Small intestine (tissue), 7 donors: ENCODE data around the gene SLC30A9. TPM values are rescaled to one million over a fixed set of nuclear protein-coding genes. Genes with fewer than 3 reads are reported as not detected.

Experiments
- DNase-seq, 2 donors: peaks; one replicate each; pipeline versions ENCODE4 v3.0.0 to v3.0.0-alpha.2; 2013
- FAIRE-seq: peaks from 2 replicates; lab custom pipeline; 2012; peaks lifted over from hg19 to GRCh38; lab: Jason Lieb, UNC
- H3K27ac ChIP-seq, 3 donors: one replicate each; pipeline ENCODE4 v1.5.1; 2013; ENCODE audit warnings: low read length in 2 of 3, mild to moderate bottlenecking in 2 of 3, control low read depth in 1 of 3, inconsistent platforms in 1 of 3, low read depth in 1 of 3, moderate library complexity in 1 of 3
- H3K27me3 ChIP-seq, 3 donors: one replicate each; pipeline ENCODE4 v1.6.1; 2013; ENCODE audit warnings: low read length in 3 of 3, inconsistent platforms in 1 of 3; ENCODE audit not compliant: control insufficient read depth in 3 of 3, insufficient read depth in 3 of 3
- H3K36me3 ChIP-seq, 3 donors: one replicate each; pipeline ENCODE4 v1.6.1; 2013; ENCODE audit warnings: low read length in 3 of 3, inconsistent platforms in 1 of 3, low read depth in 1 of 3, mild to moderate bottlenecking in 1 of 3, moderate library complexity in 1 of 3; ENCODE audit not compliant: control insufficient read depth in 3 of 3, insufficient read depth in 2 of 3
- H3K4me1 ChIP-seq, 3 donors: one replicate each; pipeline ENCODE4 v1.6.1; 2013; ENCODE audit warnings: low read length in 2 of 3, inconsistent platforms in 1 of 3, low read depth in 1 of 3, mild to moderate bottlenecking in 1 of 3, moderate library complexity in 1 of 3; ENCODE audit not compliant: control insufficient read depth in 3 of 3, insufficient read depth in 2 of 3
- H3K4me3 ChIP-seq, 3 donors: one replicate each; pipeline ENCODE4 v1.5.1; 2013; ENCODE audit warnings: low read length in 3 of 3, control low read depth in 1 of 3, inconsistent platforms in 1 of 3, low read depth in 1 of 3, mild to moderate bottlenecking in 1 of 3, moderate library complexity in 1 of 3
- H3K9me3 ChIP-seq, 2 donors: one replicate each; pipeline ENCODE4 v1.6.1; 2013; ENCODE audit warnings: low read depth in 1 of 2, low read length in 1 of 2; ENCODE audit not compliant: control insufficient read depth in 2 of 2, insufficient read depth in 1 of 2
- WGBS, 3 donors: extraction: QIAGEN DNeasy Blood & Tissue Kit; methylation state at CpG; one replicate each; pipeline ENCODE4 v1.1.7; 2013; 5-methylcytosine and 5-hydroxymethylcytosine counted together
- polyA plus RNA-seq, 4 donors: library from polyadenylated mRNA; stranded (reverse) in 3 of 4; unstranded in 1 of 4; fragments of 200-250 nt in 3 of 4; fragments of 120-200 nt in 1 of 4; gene quantifications; one replicate each; pipeline versions ENCODE4 v1.2.1 to v1.2.3, GENCODE V29; 2013
- donor health status: healthy with polysubstance abuse.
- donor health status: control.
- donor health status: control.
- donor health status: Bipolar disorder and iron deficiency.
- donor health status: healthy.

SLC30A9 gene
- polyA plus RNA-seq, 4 donors: 15.1 to 64.4 (median 25.7) TPM

GRCh38 chr4:41967392-41967791 lies 22.9 kb upstream of the SLC30A9 start:
- H3K4me3 ChIP-seq: no peak overlapping the region
- no peak for DNase-seq
- no peaks in the 10 kb centered on the region for H3K36me3 ChIP-seq
- no peak overlapping the region for H3K27ac ChIP-seq
- H3K9me3 ChIP-seq: peaks cover 0 to 9% of the 10 kb centered on the region in 2 donors
- WGBS, 3 donors: 84 to 96% (median 95%) methylated on average over 2 of the region's 2 CpGs
- FAIRE-seq: no peak
- no peaks in the 10 kb centered on the region for H3K27me3 ChIP-seq
- no peaks in the 10 kb centered on the region for H3K4me1 ChIP-seq

- peaks cover 0 to 11% of the 10 kb centered on the region in 2 donors for H3K9me3 ChIP-seq
- H3K27ac ChIP-seq: no peak overlapping the region
- FAIRE-seq: no peak
- no peak for DNase-seq
- no peaks in the 10 kb centered on the region for H3K4me1 ChIP-seq
- no peaks in the 10 kb centered on the region for H3K36me3 ChIP-seq
- no peak overlapping the region for H3K4me3 ChIP-seq
- no peaks in the 10 kb centered on the region for H3K27me3 ChIP-seq
Observed at GRCh38 chr4:41969671-41970070, 20.7 kb upstream of the SLC30A9 start.

- peaks cover 0 to 9% (median 1%) of the 10 kb centered on the region in 3 donors for H3K4me1 ChIP-seq
- FAIRE-seq (no peak), DNase-seq (no peak)
- peaks cover 0 to 2% of the 10 kb centered on the region in 2 donors for H3K9me3 ChIP-seq
- H3K4me3 ChIP-seq: no peak overlapping the region
- no peaks in the 10 kb centered on the region for H3K27me3 ChIP-seq
- no peak overlapping the region for H3K27ac ChIP-seq
- 80 to 95% (median 83%) methylated on average over 1 of the region's 1 CpG for WGBS, 3 donors
- H3K36me3 ChIP-seq: no peaks in the 10 kb centered on the region
Observed at GRCh38 chr4:41975341-41975740, 15.0 kb upstream of the SLC30A9 start.

- H3K27ac ChIP-seq: peak overlapping the region in 1 of 3 donors; percentile 78
- 9 to 42% (median 36%) methylated on average over 1 of the region's 1 CpG for WGBS, 3 donors
- H3K4me1 ChIP-seq: peaks cover 0 to 9% (median 1%) of the 10 kb centered on the region in 3 donors
- no peaks in the 10 kb centered on the region for H3K27me3 ChIP-seq
- FAIRE-seq: no peak
- peaks cover 0 to 2% of the 10 kb centered on the region in 2 donors for H3K9me3 ChIP-seq
- peak; percentile 13 to 42 for DNase-seq
- H3K4me3 ChIP-seq: no peak overlapping the region
- no peaks in the 10 kb centered on the region for H3K36me3 ChIP-seq
Observed at GRCh38 chr4:41976775-41977516, 13.4 kb upstream of the SLC30A9 start.

GRCh38 chr4:41977709-41978108 lies 12.6 kb upstream of the SLC30A9 start:
- Histone ChIP-seq H3K4me3 (no peak overlapping the region), H3K9me3 (peaks cover 0 to 2% of the 10 kb centered on the region in 2 donors), H3K36me3 (no peaks in the 10 kb centered on the region), H3K27me3 (no peaks in the 10 kb centered on the region), H3K27ac (peak overlapping the region in 1 of 3 donors; percentile 78), H3K4me1 (peaks cover 0 to 9% (median 1%) of the 10 kb centered on the region in 3 donors)
- FAIRE-seq: no peak
- WGBS, 3 donors: 43 to 56% (median 47%) methylated on average over 3 of the region's 3 CpGs
- DNase-seq: no peak

GRCh38 chr4:41981456-41981855 lies 8.9 kb upstream of the SLC30A9 start, which contains the start of gene DCAF4L1:
DCAF4L1 (plus strand) TSS chr4:41981756; CDS start chr4:41981793, 37 bp downstream.
- no peak for FAIRE-seq
- no peak within 1 kb of the TSS for H3K4me3 ChIP-seq
- WGBS, 3 donors: 84 to 95% (median 92%) methylated on average over 12 of the region's 12 CpGs

GRCh38 chr4:41982716-41983115 lies 7.6 kb upstream of the SLC30A9 start:
- Histone ChIP-seq H3K36me3 (no peaks in the 10 kb centered on the region), H3K4me3 (no peak overlapping the region), H3K27ac (no peak overlapping the region), H3K9me3 (no peaks in the 10 kb centered on the region), H3K4me1 (no peaks in the 10 kb centered on the region), H3K27me3 (no peaks in the 10 kb centered on the region)
- WGBS, 3 donors: 93 to 95% (median 94%) methylated on average over 22 of the region's 22 CpGs
- FAIRE-seq (no peak), DNase-seq (no peak)

More at GRCh38 chr4:41981456-41981855, 8.9 kb upstream of the SLC30A9 start, which contains the start of gene DCAF4L1:
- no peaks in the 10 kb centered on the region for H3K27me3 ChIP-seq
- no peaks in the 10 kb centered on the region for H3K9me3 ChIP-seq
- no peak for DNase-seq
- H3K4me1 ChIP-seq: peaks cover 0 to 6% (median 1%) of the 10 kb centered on the region in 3 donors
- no peak within 1 kb of the TSS for H3K27ac ChIP-seq
- H3K36me3 ChIP-seq: no peaks in the 10 kb centered on the region

GRCh38 chr4:41985151-41985550 lies 5.2 kb upstream of the SLC30A9 start:
- Histone ChIP-seq H3K4me3 (no peak overlapping the region), H3K27me3 (no peaks in the 10 kb centered on the region), H3K4me1 (no peaks in the 10 kb centered on the region), H3K36me3 (no peaks in the 10 kb centered on the region), H3K27ac (no peak overlapping the region), H3K9me3 (no peaks in the 10 kb centered on the region)
- WGBS, 3 donors: 51 to 63% (median 56%) methylated on average over 1 of the region's 1 CpG
- DNase-seq (no peak), FAIRE-seq (no peak)
